ENCODE data around the gene EPC2.
A peak's percentile ranks its signal among the peaks of the same experiment; 100 is the strongest.
"Not testable (repeated sequence)": the region's sequence is repeated elsewhere in the genome, so short reads cannot be mapped to it uniquely, and the experiment has no call there.

EPC2 gene

GRCh38 chr2:148737742-148738141, 93.2 kb downstream of the EPC2 start:
- DNase-seq, result no peak

- DNase-seq, result no peak
Observed at GRCh38 chr2:148739454-148740105, 95.0 kb downstream of the EPC2 start.

GRCh38 chr2:148742373-148742772, 97.8 kb downstream of the EPC2 start:
- no peak for DNase-seq

GRCh38 chr2:148745151-148745851, 100.8 kb downstream of the EPC2 start:
- DNase-seq, result no peak

- no peak for DNase-seq
Observed at GRCh38 chr2:148746973-148747372, 102.4 kb downstream of the EPC2 start.

- no peak for DNase-seq
Observed at GRCh38 chr2:148751907-148752306, 107.4 kb downstream of the EPC2 start.

GRCh38 chr2:148752977-148753376, 108.4 kb downstream of the EPC2 start:
- DNase-seq, result no peak

- no peak for DNase-seq
Observed at GRCh38 chr2:148754864-148755263, 110.3 kb downstream of the EPC2 start.

- no peak for DNase-seq
Observed at GRCh38 chr2:148756292-148756975, 111.9 kb downstream of the EPC2 start.

GRCh38 chr2:148764815-148765214, 120.3 kb downstream of the EPC2 start:
- no peak for DNase-seq

GRCh38 chr2:148770047-148770446, 125.5 kb downstream of the EPC2 start:
- no peak for DNase-seq

GRCh38 chr2:148781544-148781943, 137.0 kb downstream of the EPC2 start:
- no peak for DNase-seq

GRCh38 chr2:148789059-148789458, 144.5 kb downstream of the EPC2 start:
- no peak for DNase-seq

GRCh38 chr2:148790172-148790571, 145.6 kb downstream of the EPC2 start:
- DNase-seq, result not testable (repeated sequence)

GRCh38 chr2:148794558-148794957, 150.0 kb downstream of the EPC2 start:
- DNase-seq, result no peak

GRCh38 chr2:148796735-148797512, 152.4 kb downstream of the EPC2 start:
- no peak for DNase-seq

GRCh38 chr2:148802448-148803220, 158.1 kb downstream of the EPC2 start:
- no peak for DNase-seq

GRCh38 chr2:148810081-148810480, 165.5 kb downstream of the EPC2 start:
- DNase-seq, result no peak

GRCh38 chr2:148812306-148812705, 167.8 kb downstream of the EPC2 start:
- DNase-seq, result no peak

- peak; percentile 90 for DNase-seq
Observed at GRCh38 chr2:148813603-148814065, 169.1 kb downstream of the EPC2 start.

GRCh38 chr2:148814143-148814859, 169.8 kb downstream of the EPC2 start:
- no peak for DNase-seq

Measured in activated CD4-positive, alpha-beta T cell treated with anti-CD3 and anti-CD28 coated beads, Interleukin-2, Interleukin-6, amounts not matched to agents 100 ng/mL and 50 ng/mL, durations not matched to agents 16 hours and 8 hours (primary cell).